Pancreas (tissue), 10 donors: ENCODE data around the gene CCIN. TPM values are rescaled to one million over a fixed set of nuclear protein-coding genes. Genes with fewer than 3 reads are reported as not detected.

Source experiments
- ATAC-seq, 4 donors: fragments of 200-7000 bp; cut with Tn5 transposase; one replicate each; pipeline versions ENCODE4 v1.8.0 to v1.9.1; 2020; ENCODE audit warnings: mild to moderate bottlenecking in 4 of 4, moderate library complexity in 4 of 4
- DNase-seq, 6 donors: peaks; one replicate each; pipeline ENCODE4 v3.0.0-alpha.2; 2020
- FAIRE-seq: peaks from 2 replicates; lab custom pipeline; 2012; peaks lifted over from hg19 to GRCh38; lab: Jason Lieb, UNC
- H3K27ac ChIP-seq, 4 donors: fragments of 200-600 bp; sonication (generic); 1 replicate in 3 of 4; 2 replicates in 1 of 4; pipeline versions ENCODE4 v1.5.0 to v1.8.0; 2020
- H3K27me3 ChIP-seq, 4 donors: fragments of 200-600 bp; one replicate each; pipeline ENCODE4 v1.8.0; 2021
- H3K36me3 ChIP-seq, 3 donors: fragments of 200-600 bp; sonication (generic) in 1 of 3; one replicate each; pipeline versions ENCODE4 v1.5.0 to v1.8.0; 2020 to 2021
- H3K4me1 ChIP-seq, 3 donors: fragments of 200-600 bp; one replicate each; pipeline ENCODE4 v1.8.0; 2021
- H3K4me3 ChIP-seq, 4 donors: fragments of 200-600 bp; sonication (generic) in 2 of 4; one replicate each; pipeline versions ENCODE4 v1.5.0 to v1.8.0; 2020 to 2021
- H3K9me3 ChIP-seq, 4 donors: fragments of 200-600 bp; one replicate each; pipeline ENCODE4 v1.8.0; 2021
- WGBS, 2 donors: extraction: QIAGEN DNeasy Blood & Tissue Kit; methylation state at CpG; one replicate each; pipeline ENCODE4 v1.1.7; 2013; 5-methylcytosine and 5-hydroxymethylcytosine counted together
- intact Hi-C, 3 donors: fragments of 100-400 bp; cut with DNase I; formaldehyde crosslinking; loops; one replicate each; pipeline versions ENCODE4 v1.11.1 to v1.14.2; 2022
- polyA plus RNA-seq, 2 donors: library from polyadenylated mRNA; stranded (reverse); fragments of 200-250 nt; gene quantifications; one replicate each; pipeline ENCODE4 v1.2.3, GENCODE V29; 2013
- total RNA-seq, 6 donors: library from RNA; stranded (reverse); fragmentation: NEBNext Ultra II Directional in 4 of 6; extraction: Animal tissue kit (Norgen Biotek cat#: 25700) in 4 of 6; gene quantifications; one replicate each; pipeline versions ENCODE4 v1.2.1 to v1.2.4, GENCODE V29; 2021 to 2023
- TF ChIP-seq, protein P1 (sequence below), 4 donors: fragments of 200-600 bp; sonication (generic) in 3 of 4; IDR thresholded peaks; one replicate each; pipeline versions ENCODE4 v1.5.0 to v1.8.0; 2021; ENCODE audit warnings: antibody characterized with exemption in 4 of 4
- donor health status: healthy with polysubstance abuse.
- donor health status: DM: no; HTN: no; CAD: no; lungs with moderate emphysema.
- donor health status: DM: no; HTN: no; CAD: no.
- donor health status: control.
- donor health status: control.
- donor health status: Bipolar disorder and iron deficiency.
- donor health status: DM: yes; HTN: yes; CAD: no.
- donor health status: DM: no; HTN: no; CAD: no.
- donor health status: DM: no; HTN: no; CAD: no.
- donor health status: DM: yes; HTN: yes; CAD: no.

The CCIN gene
- total and polyA plus RNA-seq, 8 donors = 0.05 to 0.25 (median 0.11) TPM; not detected in 5

DNA sequence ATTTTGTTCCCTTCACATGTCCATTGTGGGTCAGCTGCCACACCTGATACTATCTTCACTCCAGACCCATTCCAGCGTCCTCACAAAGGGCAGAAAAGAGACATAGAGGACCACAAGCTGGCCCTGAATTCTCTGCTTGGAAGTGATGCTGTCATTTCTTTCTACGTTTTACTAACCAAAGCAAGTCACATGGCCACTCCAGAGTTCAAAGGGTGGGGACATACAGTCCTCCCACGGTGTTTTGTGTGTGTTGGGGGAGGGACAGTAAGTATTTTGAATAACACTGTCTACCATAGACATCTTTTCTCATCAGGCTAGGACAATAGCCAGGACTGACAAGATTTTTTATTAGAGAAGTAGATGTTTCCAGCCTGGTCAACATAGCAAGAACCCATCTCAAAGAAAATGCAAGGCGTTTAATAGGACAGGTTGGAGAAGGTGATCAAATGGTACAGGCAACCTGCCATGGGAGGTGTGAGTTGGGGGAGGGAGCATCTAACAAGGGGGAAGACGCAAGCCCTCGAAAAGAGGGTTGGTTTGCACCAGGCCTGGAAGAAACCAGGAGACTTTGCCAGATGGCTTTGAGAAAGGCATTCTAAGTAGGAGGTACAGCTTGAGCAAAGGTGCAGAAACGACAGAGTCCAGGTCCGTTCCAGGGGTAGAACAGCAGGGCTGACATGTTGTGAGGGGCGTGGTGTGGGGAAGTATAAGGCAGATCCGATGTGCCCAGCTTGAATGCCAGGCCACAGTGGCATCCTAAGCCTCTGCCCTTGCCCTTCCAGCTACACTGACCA lies 43.9 kb upstream of the CCIN start:
- Histone ChIP-seq H3K4me3 (no peak overlapping the region), H3K4me1 (no peaks in the 10 kb centered on the region), H3K9me3 (no peaks in the 10 kb centered on the region), H3K36me3 (no peaks in the 10 kb centered on the region), H3K27me3 (no peaks in the 10 kb centered on the region), H3K27ac (no peak overlapping the region)
- 72% methylated on average over 10 of the region's 10 CpGs for WGBS, 2 donors
- ATAC-seq (no peak), FAIRE-seq (no peak), DNase-seq (no peak)
- intact Hi-C loops = no loop called here
- TF ChIP-seq, protein P1, sequence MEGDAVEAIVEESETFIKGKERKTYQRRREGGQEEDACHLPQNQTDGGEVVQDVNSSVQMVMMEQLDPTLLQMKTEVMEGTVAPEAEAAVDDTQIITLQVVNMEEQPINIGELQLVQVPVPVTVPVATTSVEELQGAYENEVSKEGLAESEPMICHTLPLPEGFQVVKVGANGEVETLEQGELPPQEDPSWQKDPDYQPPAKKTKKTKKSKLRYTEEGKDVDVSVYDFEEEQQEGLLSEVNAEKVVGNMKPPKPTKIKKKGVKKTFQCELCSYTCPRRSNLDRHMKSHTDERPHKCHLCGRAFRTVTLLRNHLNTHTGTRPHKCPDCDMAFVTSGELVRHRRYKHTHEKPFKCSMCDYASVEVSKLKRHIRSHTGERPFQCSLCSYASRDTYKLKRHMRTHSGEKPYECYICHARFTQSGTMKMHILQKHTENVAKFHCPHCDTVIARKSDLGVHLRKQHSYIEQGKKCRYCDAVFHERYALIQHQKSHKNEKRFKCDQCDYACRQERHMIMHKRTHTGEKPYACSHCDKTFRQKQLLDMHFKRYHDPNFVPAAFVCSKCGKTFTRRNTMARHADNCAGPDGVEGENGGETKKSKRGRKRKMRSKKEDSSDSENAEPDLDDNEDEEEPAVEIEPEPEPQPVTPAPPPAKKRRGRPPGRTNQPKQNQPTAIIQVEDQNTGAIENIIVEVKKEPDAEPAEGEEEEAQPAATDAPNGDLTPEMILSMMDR (IDR thresholded peaks at IDR 0.05) = no peak

DNA sequence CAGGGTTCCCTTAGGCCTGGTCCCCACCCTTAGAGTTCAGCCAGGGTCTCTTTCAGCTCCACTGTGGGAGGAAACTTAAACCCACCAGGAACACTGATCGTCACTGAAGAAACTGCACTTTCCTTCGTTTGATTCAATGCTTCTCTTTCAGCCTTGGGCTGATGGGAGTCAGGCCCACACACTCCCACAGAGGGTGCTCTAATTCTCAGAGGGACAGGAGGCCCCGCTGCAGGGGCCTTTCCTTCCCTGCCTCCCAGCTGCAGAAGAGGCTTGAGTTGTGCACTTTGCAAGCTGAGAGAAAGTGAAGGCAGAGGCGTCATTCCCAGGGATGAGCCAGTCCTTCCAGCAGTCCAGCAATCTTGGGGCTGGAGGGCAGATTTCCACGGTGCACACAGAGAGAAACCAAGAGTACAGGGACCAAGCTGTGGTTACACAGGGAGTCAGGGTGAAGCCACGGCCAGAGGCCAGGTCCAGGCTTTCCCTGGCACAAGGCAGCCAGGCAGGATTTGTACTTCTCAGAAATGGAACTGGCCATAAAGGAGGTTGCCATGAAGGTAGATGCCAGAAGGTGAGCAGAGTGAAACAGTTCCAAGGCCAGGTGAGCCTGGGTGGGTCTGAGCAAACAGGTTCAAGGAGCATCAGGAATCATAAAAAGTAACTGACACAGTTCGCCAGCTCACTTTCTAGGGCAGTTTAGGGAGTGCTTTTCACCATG lies 43.0 kb upstream of the CCIN start:
- WGBS, 2 donors = 64 to 69% methylated on average over 7 of the region's 7 CpGs
- Histone ChIP-seq H3K27ac (no peak overlapping the region), H3K9me3 (no peaks in the 10 kb centered on the region), H3K36me3 (no peaks in the 10 kb centered on the region), H3K4me1 (no peaks in the 10 kb centered on the region), H3K4me3 (no peak overlapping the region), H3K27me3 (no peaks in the 10 kb centered on the region)
- FAIRE-seq (no peak), DNase-seq (no peak), ATAC-seq (no peak)
- intact Hi-C loops = no loop called here
- TF ChIP-seq, protein P1 (IDR thresholded peaks at IDR 0.05) = no peak

DNA sequence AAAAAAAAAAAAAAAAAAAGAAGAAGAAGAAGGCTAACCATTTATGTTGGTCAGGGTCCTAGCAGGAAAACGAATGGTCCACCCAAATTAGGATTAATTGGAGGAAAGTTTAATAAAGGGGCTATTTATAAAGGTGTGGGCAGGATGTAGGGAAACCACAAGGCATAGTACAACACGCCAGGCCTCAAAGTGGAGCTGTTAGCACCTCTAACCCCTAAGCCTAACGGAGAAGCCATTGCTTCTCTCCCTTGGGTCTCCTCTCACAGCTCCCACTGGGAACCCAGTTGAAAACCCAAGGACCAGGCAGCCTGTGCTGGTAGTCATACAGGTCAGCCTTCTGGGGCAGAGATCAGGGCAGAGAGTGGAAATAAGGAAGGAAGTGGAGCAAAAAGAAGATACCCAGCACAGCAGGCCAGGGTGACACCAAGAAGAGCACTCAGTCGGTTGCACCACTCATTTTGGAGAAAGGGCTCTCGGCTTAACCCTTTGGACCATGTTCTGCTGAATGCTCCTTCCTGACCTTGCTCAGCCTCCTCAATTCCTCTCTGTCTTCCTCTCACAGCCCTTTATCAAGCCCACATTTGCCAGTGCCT lies 41.4 kb upstream of the CCIN start:
- no peak for DNase-seq
- ATAC-seq = peak in 2 of 4 donors; percentile 53 to 72
- Histone ChIP-seq H3K4me3 (no peak overlapping the region), H3K36me3 (no peaks in the 10 kb centered on the region), H3K4me1 (no peaks in the 10 kb centered on the region), H3K9me3 (no peaks in the 10 kb centered on the region), H3K27me3 (no peaks in the 10 kb centered on the region), H3K27ac (no peak overlapping the region)
- TF ChIP-seq, protein P1 (IDR thresholded peaks at IDR 0.05) = no peak
- FAIRE-seq = no peak
- WGBS, 2 donors = 70 to 72% methylated on average over 5 of the region's 5 CpGs
- intact Hi-C loops = no loop called here

DNA sequence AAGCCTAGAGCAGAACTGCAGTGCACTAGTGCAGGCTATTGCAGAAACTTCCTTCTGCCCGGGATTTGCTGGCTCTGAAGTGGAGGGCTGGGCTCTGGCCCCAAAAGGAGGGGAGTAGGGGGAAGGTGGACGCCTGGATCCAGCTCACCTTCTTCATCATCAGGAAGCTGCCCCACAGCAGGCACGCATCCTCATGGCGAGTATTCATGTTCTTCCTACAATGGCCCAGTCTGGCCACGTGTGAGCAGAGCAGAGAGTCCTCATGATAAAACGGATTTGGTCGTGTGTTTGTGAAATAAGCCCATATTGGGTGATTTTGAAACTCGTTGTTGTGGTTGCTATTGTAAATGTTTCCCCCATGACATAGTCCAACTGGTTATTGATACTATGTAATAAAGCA lies 40.8 kb upstream of the CCIN start:
- TF ChIP-seq, protein P1 (IDR thresholded peaks at IDR 0.05) = no peak
- no peaks in the 10 kb centered on the region for H3K9me3 ChIP-seq
- no peaks in the 10 kb centered on the region for H3K36me3 ChIP-seq
- no peaks in the 10 kb centered on the region for H3K27me3 ChIP-seq
- H3K4me3 ChIP-seq = no peak overlapping the region
- H3K27ac ChIP-seq = no peak overlapping the region
- intact Hi-C loops = no loop called here
- FAIRE-seq (no peak), ATAC-seq (peak in 2 of 4 donors; percentile 16 to 25), DNase-seq (no peak)
- 61 to 66% methylated on average over 8 of the region's 8 CpGs for WGBS, 2 donors
- no peaks in the 10 kb centered on the region for H3K4me1 ChIP-seq
